ENCODE data around the gene ZNF496. TPM values are rescaled to one million over a fixed set of nuclear protein-coding genes. Genes with fewer than 3 reads are reported as not detected.
A peak's percentile ranks its signal among the peaks of the same experiment; 100 is the strongest.

Gene ZNF496
- polyA plus RNA-seq, 3 donors = 1.6 to 7.7 (median 2.4) TPM

DNA sequence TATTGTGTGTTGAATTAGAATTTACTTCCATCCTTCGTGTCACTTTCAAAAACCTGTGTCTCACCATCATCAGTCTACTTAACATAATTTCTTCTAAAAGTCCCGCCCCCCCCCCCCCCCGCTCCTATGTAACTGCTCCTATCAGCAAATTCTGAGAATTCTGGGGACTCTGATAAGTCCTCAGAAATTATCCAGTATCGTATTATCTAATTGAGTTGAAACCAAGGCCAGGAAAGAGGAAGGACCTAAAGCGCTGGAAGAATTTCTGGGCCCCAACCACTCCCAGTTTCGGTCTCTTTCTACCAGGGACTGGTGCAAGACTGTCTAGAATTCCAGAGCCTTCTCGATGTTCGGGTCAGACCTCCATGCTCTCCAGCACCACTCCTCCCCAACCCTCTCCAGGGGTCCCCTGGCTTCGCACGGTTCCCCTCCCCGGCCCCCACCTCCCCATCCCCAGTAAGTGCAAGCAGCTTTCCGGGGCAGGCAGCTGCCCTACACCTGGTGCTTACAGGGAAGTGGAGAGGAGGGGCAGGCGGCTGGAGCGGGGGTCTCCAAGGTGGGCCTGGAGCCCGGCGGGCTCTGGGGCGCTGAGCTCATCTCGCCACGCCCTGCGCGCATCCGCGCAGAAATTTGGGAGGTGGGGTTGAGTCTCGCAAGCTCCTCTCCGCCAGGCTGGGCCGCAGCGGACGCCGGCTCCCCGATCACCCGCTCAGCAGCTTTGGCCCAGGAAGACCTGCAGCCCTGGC lies 16.0 kb upstream of the ZNF496 start:
- no peaks in the 10 kb centered on the region for H4K20me1 ChIP-seq (ENCODE audit: insufficient read depth, low read length)
- peak overlapping the region; percentile 85 for H3K4me2 ChIP-seq (replicated peaks; ENCODE audit: extremely low read depth, low read length, poor library complexity, severe bottlenecking)
- Mint-ChIP-seq H3K36me3 (no peaks in the 10 kb centered on the region), H3K4me1 (peaks cover 21% of the 10 kb centered on the region), H3K9me3 (peaks cover 0 to 7% (median 4%) of the 10 kb centered on the region in 7 donors), H3K27ac (peak overlapping the region in 1 of 7 donors; percentile 11), H3K4me3 (peak overlapping the region; percentile 76 to 85), H3K27me3 (ENCODE audit: low read depth in 3 of 3) (peaks cover 6 to 15% (median 11%) of the 10 kb centered on the region in 3 donors)
- peak overlapping the region; percentile 64 for H3K9ac ChIP-seq (ENCODE audit: insufficient read depth, low read length, poor library complexity, severe bottlenecking)
- DNase-seq = peak in 2 of 3 donors; percentile 19 to 31
- peaks cover 12 to 19% of the 10 kb centered on the region in 2 donors for H3K4me1 ChIP-seq (ENCODE audit: control insufficient read depth in 1 of 2, insufficient read depth in 2 of 2, low read length in 2 of 2)
- peaks cover 0 to 3% of the 10 kb centered on the region in 2 donors for H3K9me3 ChIP-seq (replicated peaks in 1 of 2; ENCODE audit: control insufficient read depth in 1 of 2, insufficient read depth in 1 of 2, low read length in 2 of 2)
- H3K79me2 ChIP-seq (ENCODE audit: insufficient read depth, low read length) = no peaks in the 10 kb centered on the region
- peak overlapping the region; percentile 88 for H2AFZ ChIP-seq (ENCODE audit: insufficient read depth, low read depth, low read length, poor library complexity, severe bottlenecking)
- H3K27ac ChIP-seq (ENCODE audit: low read depth in 1 of 2, low read length in 2 of 2) = no peak overlapping the region
- TF ChIP-seq CTCF (IDR thresholded peaks at IDR 0.05) = no peak
- peaks cover 0 to 7% of the 10 kb centered on the region in 2 donors for H3K27me3 ChIP-seq (ENCODE audit: control insufficient read depth in 2 of 2, insufficient read depth in 2 of 2, low read length in 2 of 2)
- WGBS (ENCODE audit: insufficient coverage) = 13% methylated on average over 21 of the region's 31 CpGs
- H3K4me3 ChIP-seq (replicated peaks in 1 of 3; ENCODE audit: low read depth in 2 of 3, low read length in 3 of 3) = peak overlapping the region; percentile 39 to 73 (median 44)
- intact Hi-C loops (cut with micrococcal nuclease) = no loop called here
- H3K36me3 ChIP-seq (replicated peaks in 1 of 2; ENCODE audit: control insufficient read depth in 1 of 2, insufficient read depth in 2 of 2, low read length in 2 of 2) = no peaks in the 10 kb centered on the region

- Histone ChIP-seq H3K4me2 (replicated peaks; ENCODE audit: extremely low read depth, low read length, poor library complexity, severe bottlenecking) (no peak overlapping the region), H3K36me3 (replicated peaks in 1 of 2; ENCODE audit: control insufficient read depth in 1 of 2, insufficient read depth in 2 of 2, low read length in 2 of 2) (no peaks in the 10 kb centered on the region), H3K9ac (ENCODE audit: insufficient read depth, low read length, poor library complexity, severe bottlenecking) (no peak overlapping the region), H3K4me1 (ENCODE audit: control insufficient read depth in 1 of 2, insufficient read depth in 2 of 2, low read length in 2 of 2) (peaks cover 12 to 19% of the 10 kb centered on the region in 2 donors), H2AFZ (ENCODE audit: insufficient read depth, low read depth, low read length, poor library complexity, severe bottlenecking) (no peak overlapping the region), H3K4me3 (replicated peaks in 1 of 3; ENCODE audit: low read depth in 2 of 3, low read length in 3 of 3) (no peak overlapping the region), H3K27me3 (ENCODE audit: control insufficient read depth in 2 of 2, insufficient read depth in 2 of 2, low read length in 2 of 2) (peaks cover 0 to 7% of the 10 kb centered on the region in 2 donors), H4K20me1 (ENCODE audit: insufficient read depth, low read length) (no peaks in the 10 kb centered on the region), H3K27ac (ENCODE audit: low read depth in 1 of 2, low read length in 2 of 2) (no peak overlapping the region), H3K79me2 (ENCODE audit: insufficient read depth, low read length) (no peaks in the 10 kb centered on the region), H3K9me3 (replicated peaks in 1 of 2; ENCODE audit: control insufficient read depth in 1 of 2, insufficient read depth in 1 of 2, low read length in 2 of 2) (no peaks in the 10 kb centered on the region)
- Mint-ChIP-seq H3K27ac (no peak overlapping the region), H3K36me3 (peaks cover 2 to 3% of the 10 kb centered on the region in 2 donors), H3K9me3 (peaks cover 0 to 3% (median 0%) of the 10 kb centered on the region in 7 donors), H3K27me3 (ENCODE audit: low read depth in 3 of 3) (peaks cover 6 to 13% (median 11%) of the 10 kb centered on the region in 3 donors), H3K4me3 (no peak overlapping the region), H3K4me1 (peaks cover 21% of the 10 kb centered on the region)
- intact Hi-C loops (cut with micrococcal nuclease) = no loop called here
- no peak for DNase-seq
- TF ChIP-seq CTCF (IDR thresholded peaks at IDR 0.05) = no peak
- 95% methylated on average over 4 of the region's 4 CpGs for WGBS (ENCODE audit: insufficient coverage)
These were observed 14.2 kb upstream of the ZNF496 start for GRCh38 chr1:247345881-247346280.

Measured in CD14-positive monocyte (primary cell).